K562 (cell line): ENCODE results near the gene DAP. TPM values are rescaled to one million over a fixed set of nuclear protein-coding genes. Genes with fewer than 3 reads are reported as not detected.

ENCODE experiments used
- ATAC-seq: fragments of 200-7000 bp; cut with Tn5 transposase; 3 replicates; pipeline ENCODE4 v1.9.1; 2020; ENCODE audit warnings: moderate library complexity
- BruUV-seq: library from RNA; stranded (reverse); fragments of 400-500 nt; replicated peaks from 2 replicates; lab custom pipeline; 2021; lab: Mats Ljungman, UMichigan
- CTCF ChIA-PET: fragments of 300-600 bp; formaldehyde crosslinking; extraction: SDS; loops from one replicate; lab custom pipeline; 2021; ENCODE audit warnings: low intra/inter-chr PET ratio; lab: Yijun Ruan, JAX
- POLR2A ChIA-PET: fragments of 300-600, 350-650 bp; sonication (Branson Sonifier 250); formaldehyde crosslinking; extraction: SDS; loops from one replicate; lab custom pipeline; 2021; ENCODE audit warnings: antibody characterized with exemption, inconsistent platforms; lab: Yijun Ruan, JAX
- DNase-seq, 4 experiments: peaks; one replicate each; pipeline versions ENCODE4 v3.0.0 to v3.0.0-alpha.2; 2011 to 2018; ENCODE audit warnings: low spot score in 3 of 4, mixed read lengths in 3 of 4; ENCODE audit errors: extremely low read depth in 1 of 4
- FAIRE-seq: peaks from 2 replicates; lab custom pipeline; 2011; peaks lifted over from hg19 to GRCh38; lab: Jason Lieb, UNC
- H2AFZ ChIP-seq: 2 replicates; pipeline ENCODE4 v1.6.0; 2011; ENCODE audit warnings: low read depth, low read length, control low read depth, inconsistent platforms
- H3K27ac ChIP-seq: fragments of 200-600 bp; 3 replicates; pipeline ENCODE4 v1.8.0; 2011; ENCODE audit warnings: low read depth, mild to moderate bottlenecking, control low read depth, inconsistent platforms, low read length, moderate library complexity, mixed read lengths; ENCODE audit errors: extremely low read depth
- H3K27me3 ChIP-seq, 2 experiments: fragments of 300-600 bp in 1 of 2; 2 replicates in 1 of 2; 3 replicates in 1 of 2; pipeline versions ENCODE4 v1.6.0 to v1.8.0; 2011; ENCODE audit warnings: inconsistent platforms in 2 of 2, low read length in 2 of 2, mild to moderate bottlenecking in 1 of 2, mixed read lengths in 1 of 2, moderate library complexity in 1 of 2; ENCODE audit not compliant: control insufficient read depth in 2 of 2, insufficient read depth in 2 of 2
- H3K36me3 ChIP-seq: fragments of 300-600 bp; 3 replicates; pipeline ENCODE4 v1.8.0; 2011; ENCODE audit warnings: mild to moderate bottlenecking, low read length, inconsistent platforms; ENCODE audit not compliant: control insufficient read depth, insufficient read depth
- H3K4me1 ChIP-seq, 2 experiments: fragments of 200-600 bp in 1 of 2; replicated peaks in 1 of 2; 2 replicates in 1 of 2; 3 replicates in 1 of 2; pipeline versions ENCODE4 v1.5.1 to v1.8.0; 2011; ENCODE audit warnings: inconsistent platforms in 2 of 2, low read length in 2 of 2, mild to moderate bottlenecking in 1 of 2, mixed read lengths in 1 of 2, moderate library complexity in 1 of 2; ENCODE audit not compliant: control insufficient read depth in 2 of 2, insufficient read depth in 2 of 2
- H3K4me2 ChIP-seq: 2 replicates; pipeline ENCODE4 v1.6.1; 2011; ENCODE audit warnings: low read length, control low read depth, inconsistent platforms, mixed read lengths; ENCODE audit not compliant: insufficient read depth
- H3K4me3 ChIP-seq: fragments of 200-600 bp; sonication (generic), shearing (Covaris generic); 2 replicates; pipeline ENCODE4 v1.5.1; 2016; ENCODE audit warnings: control low read depth, inconsistent platforms
- H3K79me2 ChIP-seq: fragments of 200-600 bp; 3 replicates; pipeline ENCODE4 v1.8.0; 2011; ENCODE audit warnings: low read length, inconsistent platforms; ENCODE audit not compliant: control insufficient read depth, insufficient read depth
- H3K9ac ChIP-seq, 2 experiments: 2 replicates each; pipeline versions ENCODE4 v1.6.0 to v1.6.1; 2011; ENCODE audit warnings: low read depth in 2 of 2, low read length in 2 of 2, control low read depth in 1 of 2, inconsistent platforms in 1 of 2, mild to moderate bottlenecking in 1 of 2, mixed read lengths in 1 of 2; ENCODE audit not compliant: insufficient read depth in 1 of 2
- H3K9me1 ChIP-seq: one replicate; pipeline ENCODE4 v1.6.0; 2011; ENCODE audit warnings: inconsistent platforms, mild to moderate bottlenecking, low read length, moderate library complexity; ENCODE audit not compliant: control insufficient read depth, insufficient read depth
- H3K9me3 ChIP-seq: replicated peaks from 2 replicates; pipeline ENCODE4 v1.5.1; 2011; ENCODE audit warnings: low read depth, low read length, inconsistent platforms; ENCODE audit not compliant: control insufficient read depth, insufficient read depth
- H4K20me1 ChIP-seq: replicated peaks from 2 replicates; pipeline ENCODE4 v1.6.1; 2011; ENCODE audit warnings: low read length, inconsistent platforms, mixed read lengths; ENCODE audit not compliant: control insufficient read depth, insufficient read depth
- CAMTA2 ChIP-seq: fragments of 250-450 bp; sonication (Bioruptor Pico); conservative IDR thresholded peaks from 2 replicates; pipeline ENCODE4 v1.5.1; 2022
- DNMT1 ChIP-seq: fragments of 450-650 bp; IDR thresholded peaks from 2 replicates; pipeline ENCODE4 v1.6.1; 2016; ENCODE audit warnings: antibody characterized with exemption, mild to moderate bottlenecking
- FOXJ2 ChIP-seq: fragments of 200-800 bp; sonication (Bioruptor generic); IDR thresholded peaks from 2 replicates; pipeline ENCODE4 v1.6.1; 2016; ENCODE audit warnings: missing genetic modification characterization, missing compliant biosample characterization
- MAX ChIP-seq: sonication (generic); formaldehyde crosslinking; IDR thresholded peaks from 2 replicates; pipeline ENCODE4 v1.9.0; 2022; ENCODE audit warnings: mild to moderate bottlenecking, missing genetic modification reagents
- MEF2D ChIP-seq: conservative IDR thresholded peaks from 2 replicates; pipeline ENCODE4 v1.6.1; 2016; ENCODE audit warnings: low read depth, missing genetic modification characterization, missing compliant biosample characterization
- NR2C2 ChIP-seq, 2 experiments: fragments of 200-800 bp in 1 of 2; sonication (Bioruptor generic) in 1 of 2; sonication (generic) in 1 of 2; formaldehyde crosslinking in 1 of 2; IDR thresholded peaks; 2 replicates each; pipeline versions ENCODE4 v1.6.1 to v1.8.0; 2016 to 2022; ENCODE audit warnings: mild to moderate bottlenecking in 1 of 2, missing compliant biosample characterization in 1 of 2, missing genetic modification characterization in 1 of 2, missing genetic modification reagents in 1 of 2
- POLR2A ChIP-seq: fragments of 450-650 bp; conservative IDR thresholded peaks from 2 replicates; pipeline ENCODE4 v1.6.1; 2016
- POLR2AphosphoS2 ChIP-seq: IDR thresholded peaks from 2 replicates; pipeline ENCODE4 v1.6.1; 2012; ENCODE audit warnings: low read length, improper control_type of control experiment
- POLR2G ChIP-seq: fragments of 200-400 bp; formaldehyde crosslinking; IDR thresholded peaks from 2 replicates; pipeline ENCODE4 v1.6.1; 2017; ENCODE audit warnings: low read depth, mild to moderate bottlenecking, antibody characterized with exemption, low read length, moderate library complexity
- PTTG1 ChIP-seq: fragments of 450-650 bp; IDR thresholded peaks from 2 replicates; pipeline ENCODE4 v1.6.1; 2016; ENCODE audit warnings: low read depth, mild to moderate bottlenecking, missing genetic modification characterization, missing compliant biosample characterization
- RBM17 ChIP-seq: fragments of 200-400 bp; formaldehyde crosslinking; IDR thresholded peaks from 2 replicates; pipeline ENCODE4 v1.6.1; 2017; ENCODE audit warnings: low read depth, mild to moderate bottlenecking, low read length, borderline replicate concordance
- SMAD4 ChIP-seq: fragments of 250-450 bp; sonication (Bioruptor Pico); conservative IDR thresholded peaks from 2 replicates; pipeline ENCODE4 v1.8.0; 2021; ENCODE audit warnings: inconsistent platforms, mild to moderate bottlenecking, moderate library complexity
- SPI1 ChIP-seq: IDR thresholded peaks from 2 replicates; pipeline ENCODE4 v1.6.1; 2011; ENCODE audit warnings: low read depth, low read length, control low read depth, borderline replicate concordance
- TFAP4 ChIP-seq: sonication (generic); formaldehyde crosslinking; IDR thresholded peaks from 2 replicates; pipeline ENCODE4 v1.8.0; 2022; ENCODE audit warnings: missing genetic modification reagents, mild to moderate bottlenecking, moderate library complexity, borderline replicate concordance
- THAP7 ChIP-seq: fragments of 250-450 bp; sonication (Bioruptor Pico); IDR thresholded peaks from 2 replicates; pipeline ENCODE4 v1.5.0; 2021
- ZC3H8 ChIP-seq: fragments of 450-650 bp; IDR thresholded peaks from 2 replicates; pipeline ENCODE4 v1.6.1; 2017
- ZNF398 ChIP-seq: fragments of 250-450 bp; sonication (Bioruptor Pico); IDR thresholded peaks from 2 replicates; pipeline ENCODE4 v1.8.0; 2021; ENCODE audit warnings: moderate library complexity, mild to moderate bottlenecking, inconsistent platforms
- ZNF57 ChIP-seq: fragments of 450-650 bp; formaldehyde crosslinking; IDR thresholded peaks from 2 replicates; pipeline ENCODE4 v1.4.0; 2020; ENCODE audit warnings: mild to moderate bottlenecking, moderate library complexity
- WGBS: fragments of 100-300 bp; shearing (Covaris generic); methylation state at CpG from one replicate; pipeline ENCODE4 v1.1.6; 2016; ENCODE audit warnings: low coverage, mixed read lengths; ENCODE audit not compliant: insufficient coverage; ENCODE audit errors: missing lambda C conversion rate; 5-methylcytosine and 5-hydroxymethylcytosine counted together
- in situ Hi-C: fragments of 300-500 bp; cut with MboI; formaldehyde crosslinking; loops from 4 replicates; pipeline ENCODE4 v1.15.0; 2018; ENCODE audit warnings: inconsistent platforms, mixed read lengths
- intact Hi-C: fragments of 100-400 bp; cut with micrococcal nuclease; formaldehyde crosslinking; loops from 2 replicates; pipeline ENCODE4 v1.14.2; 2022
- polyA plus RNA-seq, 8 experiments: library from polyadenylated mRNA; depleted of rRNA in 4 of 8; stranded (reverse) in 5 of 8; unstranded in 3 of 8; fragments of >200 nt; fragmentation: Nextera tagmentation in 2 of 8; fragmentation: Illumina TruSeq in 1 of 8; extraction: Ambion mirVana in 2 of 8; extraction: Trizol in 1 of 8; gene quantifications; 2 replicates each; pipeline versions ENCODE4 v1.2.1 to v1.2.3, GENCODE V29; 2011 to 2014; ENCODE audit warnings: inconsistent platforms in 1 of 8, missing spikeins in 1 of 8
- total RNA-seq, 7 experiments: library from RNA; depleted of rRNA in 6 of 7; stranded (reverse); fragments of >200 nt in 6 of 7; fragmentation: Illumina TruSeq in 2 of 7; extraction: Trizol in 2 of 7; gene quantifications; 2 replicates each; pipeline versions ENCODE4 v1.2.1 to v1.2.3, GENCODE V29; 2011 to 2021; ENCODE audit warnings: low replicate concordance in 1 of 7

DAP gene
- total and polyA plus RNA-seq, 9 of the 15 experiments (the other 6 are each of a cell fraction or from before 2014, with no cell fraction given), result 14.1 to 151 (median 34.5) TPM

- intact Hi-C loops (no loop called here), in situ Hi-C loops (no loop called here)
- ChIA-PET POLR2A (interaction anchor here (0.6 to 1.0 kb wide), 2 partner anchors 31 to 41 kb away, joined by 5 read pairs; partner anchors contain the start of gene DAP), CTCF (no interaction called here)
- Histone ChIP-seq H3K9me3 (no peaks in the 10 kb centered on the region), H3K4me2 (no peak overlapping the region), H3K4me1 (peaks cover 27 to 74% of the 10 kb centered on the region in 2 experiments), H2AFZ (no peak overlapping the region), H3K27me3 (no peaks in the 10 kb centered on the region), H3K9me1 (no peaks in the 10 kb centered on the region), H3K9ac (no peak overlapping the region), H3K36me3 (peaks cover 63% of the 10 kb centered on the region), H4K20me1 (no peaks in the 10 kb centered on the region), H3K79me2 (peaks cover 59% of the 10 kb centered on the region), H3K4me3 (no peak overlapping the region), H3K27ac (no peak overlapping the region)
- FAIRE-seq, result no peak
- ATAC-seq, result no peak
- whole genome bisulfite sequencing, result 67% methylated on average over 9 of the region's 9 CpGs
- DNase-seq, result no peak
- BruUV-seq, result no TSS peak
- peak; percentile 59; the same call in 1 of the 2 replicates for TF ChIP-seq POLR2AphosphoS2
- peak; percentile 46; the same call in 1 of the 2 replicates for TF ChIP-seq SPI1
- 0 out of 2 replicates have a peak, but pooled peaks have one; percentile 28 for TF ChIP-seq NR2C2 (CRISPR knock-in tag; IDR thresholded peaks at IDR 0.05)
- no peak for TF ChIP-seq NR2C2 (tag; IDR thresholded peaks at IDR 0.05)
- no peak for TF ChIP-seq THAP7 (CRISPR knock-in tag)
- TF ChIP-seq ZNF398 (CRISPR knock-in tag), result no peak
- TF ChIP-seq CAMTA2 (CRISPR knock-in tag), result no peak
- peak; percentile 53 for TF ChIP-seq MAX (CRISPR knock-in tag)
- TF ChIP-seq ZC3H8, result no peak
- TF ChIP-seq SMAD4, result no peak
- no peak for TF ChIP-seq DNMT1
- TF ChIP-seq TFAP4 (CRISPR knock-in tag), result peak; percentile 29; the same call in 1 of the 2 replicates
- 0 out of 2 replicates have a peak, but pooled peaks have one; percentile 30 for TF ChIP-seq POLR2A
- TF ChIP-seq FOXJ2 (tag), result no peak
- TF ChIP-seq PTTG1 (tag), result no peak
- TF ChIP-seq MEF2D (tag), result no peak
- no peak for TF ChIP-seq RBM17
- TF ChIP-seq POLR2G, result 0 out of 2 replicates have a peak, but pooled peaks have one; percentile 28
- 0 out of 2 replicates have a peak, but pooled peaks have one; percentile 72 for TF ChIP-seq ZNF57 (CRISPR knock-in tag)
These were observed 31.6 kb downstream of the DAP start for GRCh38 chr5:10729320-10730042.
